Limb (tissue), 2 donors: ENCODE data around the gene SPDYE2.
A peak's percentile ranks its signal among the peaks of the same experiment; 100 is the strongest.
"Not testable (repeated sequence)": the region's sequence is repeated elsewhere in the genome, so short reads cannot be mapped to it uniquely, and the experiment has no call there.

Experiments
- DNase-seq, 2 donors: peaks; one replicate each; pipeline ENCODE4 v3.0.0-alpha.2; 2016; ENCODE audit errors: extremely low spot score in 2 of 2

SPDYE2 gene

GRCh38 chr7:102540604-102541003 lies 10.4 kb upstream of the SPDYE2 start:
- not testable (repeated sequence) for DNase-seq

- DNase-seq: not testable (repeated sequence)
Measured at GRCh38 chr7:102542083-102542482, 8.9 kb upstream of the SPDYE2 start.

GRCh38 chr7:102542771-102543170 lies 8.3 kb upstream of the SPDYE2 start:
- DNase-seq: not testable (repeated sequence)

GRCh38 chr7:102543596-102543995 lies 7.4 kb upstream of the SPDYE2 start, which contains the start of gene UPK3BL2:
UPK3BL2 (minus strand) TSS chr7:102543696; CDS start chr7:102543636, 60 bp downstream.
- DNase-seq: not testable (repeated sequence)

GRCh38 chr7:102544372-102544771 lies 6.7 kb upstream of the SPDYE2 start:
- not testable (repeated sequence) for DNase-seq

- not testable (repeated sequence) for DNase-seq
Measured at GRCh38 chr7:102545288-102545687, 5.7 kb upstream of the SPDYE2 start.

GRCh38 chr7:102546353-102546752 lies 4.7 kb upstream of the SPDYE2 start:
- DNase-seq: not testable (repeated sequence)

- peak in 1 of 2 donors; percentile 16 for DNase-seq
Measured at GRCh38 chr7:102568620-102569019, 17.6 kb downstream of the SPDYE2 start.

- peak; percentile 33 to 100 for DNase-seq
Measured at GRCh38 chr7:102572261-102573239, 21.5 kb downstream of the SPDYE2 start, which contains the start of gene POLR2J3. POLR2J3 (minus strand) TSS chr7:102572583; CDS start chr7:102572521, 62 bp downstream.

GRCh38 chr7:102574607-102575006 lies 23.6 kb downstream of the SPDYE2 start:
- DNase-seq: not testable (repeated sequence)

GRCh38 chr7:102576363-102576762 lies 25.3 kb downstream of the SPDYE2 start:
- not testable (repeated sequence) for DNase-seq

GRCh38 chr7:102577315-102578240 lies 26.6 kb downstream of the SPDYE2 start:
- DNase-seq: peak in 1 of 2 donors; percentile 7

- DNase-seq: not testable (repeated sequence)
Measured at GRCh38 chr7:102578486-102578885, 27.5 kb downstream of the SPDYE2 start.

GRCh38 chr7:102581722-102582121 lies 30.7 kb downstream of the SPDYE2 start:
- DNase-seq: not testable (repeated sequence)

GRCh38 chr7:102583495-102583894 lies 32.5 kb downstream of the SPDYE2 start:
- not testable (repeated sequence) for DNase-seq

- DNase-seq: not testable (repeated sequence)
Measured at GRCh38 chr7:102589857-102590256, 38.8 kb downstream of the SPDYE2 start.

- DNase-seq: not testable (repeated sequence)
Measured at GRCh38 chr7:102592477-102593019, 41.5 kb downstream of the SPDYE2 start.

- not testable (repeated sequence) for DNase-seq
Measured at GRCh38 chr7:102593637-102594334, 42.8 kb downstream of the SPDYE2 start.

GRCh38 chr7:102596036-102596435 lies 45.0 kb downstream of the SPDYE2 start:
- DNase-seq: not testable (repeated sequence)

GRCh38 chr7:102599699-102600098 lies 48.7 kb downstream of the SPDYE2 start:
- not testable (repeated sequence) for DNase-seq
